ENCODE results near the gene PSG2. TPM values are rescaled to one million over a fixed set of nuclear protein-coding genes. Genes with fewer than 3 reads are reported as not detected.
"Not testable (repeated sequence)": the region's sequence is repeated elsewhere in the genome, so short reads cannot be mapped to it uniquely, and the experiment has no call there.

The PSG2 gene
- total RNA-seq, 4 donors from 2014 or later = not detected

DNA sequence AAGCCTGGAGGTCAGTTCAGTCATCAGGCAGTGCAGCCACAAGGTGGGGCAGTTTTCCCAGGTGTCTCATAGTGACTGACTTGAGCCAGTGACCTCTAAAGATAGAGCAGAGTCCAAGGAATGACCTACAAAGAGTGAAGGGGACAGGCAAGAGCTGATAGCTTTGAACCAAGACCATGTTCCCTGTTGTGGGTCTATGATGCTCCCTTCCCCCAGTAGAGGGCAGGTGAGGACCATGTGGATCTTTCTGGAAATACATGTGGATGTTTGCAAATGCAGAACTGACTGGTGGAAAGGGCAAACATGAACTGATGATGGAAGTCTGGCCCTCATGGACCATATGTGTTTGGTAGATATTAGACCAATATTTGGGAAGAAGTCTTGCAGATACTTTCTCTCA is 62.9 kb downstream of the PSG2 start:
- intact Hi-C loops (cut with DNase I); H3K4me1 ChIP-seq; H3K9me3 ChIP-seq; H3K27me3 ChIP-seq; H3K36me3 ChIP-seq; H3K27ac ChIP-seq (replicated peaks in 1 of 4); DNase-seq (ENCODE audit: extremely low spot score); H3K4me3 ChIP-seq: not testable (repeated sequence)

Other genes with a start within 250 kb of the PSG2 start
- under 1 TPM in 1 of 4 donors, not detected in 3; 0.29 TPM for gene PSG1, start 203.0 kb downstream of the PSG2 start, total RNA-seq
- gene PSG6, start 164.8 kb downstream of the PSG2 start, total RNA-seq = not detected
- not detected for gene PSG7, start 145.5 kb downstream of the PSG2 start, total RNA-seq
- gene PSG11, start 56.2 kb downstream of the PSG2 start, total RNA-seq = not detected
- not detected for gene PSG5, start 103.8 kb upstream of the PSG2 start, total RNA-seq
- 1 to 10 TPM in 1 of 4 donors, not detected in 3; 1.2 TPM for gene PSG4, start 122.9 kb upstream of the PSG2 start, total RNA-seq
- not detected for gene PSG9, start 186.8 kb upstream of the PSG2 start, total RNA-seq